Measurements from ENCODE around the gene TOMT. TPM values are rescaled to one million over a fixed set of nuclear protein-coding genes. Genes with fewer than 3 reads are reported as not detected.

The TOMT gene
- polyA plus RNA-seq, 1 donor from 2014 or later, result 0.76 TPM

GRCh38 chr11:72102946-72103753 lies 2.6 kb upstream of the TOMT start, which contains the start of gene LAMTOR1:
Gene LAMTOR1 (minus strand): TSS chr11:72103297. CDS start chr11:72103224, 73 bp downstream.
- H2AFZ ChIP-seq (ENCODE audit: low read depth, low read length), result peak within 1 kb of the TSS; percentile 95
- H3F3A ChIP-seq (ENCODE audit: insufficient read depth, low read length, poor library complexity, severe bottlenecking), result no peaks in the 10 kb centered on the region
- H4K20me1 ChIP-seq (ENCODE audit: insufficient read depth), result no peaks in the 10 kb centered on the region
- H3K9ac ChIP-seq (ENCODE audit: low read length), result peak within 1 kb of the TSS; percentile 90
- peak within 1 kb of the TSS; percentile 90 for H3K27ac ChIP-seq (ENCODE audit: low read length)
- H3K27me3 ChIP-seq (ENCODE audit: insufficient read depth, low read depth, low read length), result no peaks in the 10 kb centered on the region
- H3K36me3 ChIP-seq (ENCODE audit: insufficient read depth, low read length), result no peaks in the 10 kb centered on the region
- peaks cover 20% of the 10 kb centered on the region for H3K79me2 ChIP-seq (replicated peaks; ENCODE audit: insufficient read depth, low read length)
- H3K9me3 ChIP-seq (ENCODE audit: low read length), result no peaks in the 10 kb centered on the region
- no peaks in the 10 kb centered on the region for H3K9me2 ChIP-seq (ENCODE audit: insufficient read depth, low read length)
- H3K4me2 ChIP-seq (ENCODE audit: low read length), result peak within 1 kb of the TSS; percentile 71
- TF ChIP-seq MXI1 (conservative IDR thresholded peaks at IDR 0.05; ENCODE audit: poor library complexity, severe bottlenecking), result peak; percentile 69
- TF ChIP-seq RAD21 (conservative IDR thresholded peaks at IDR 0.05), result no peak
- peak; percentile 49 for TF ChIP-seq REST (IDR thresholded peaks at IDR 0.05; ENCODE audit: borderline replicate concordance)
- no peak for TF ChIP-seq EP300 (conservative IDR thresholded peaks at IDR 0.05; ENCODE audit: poor library complexity, severe bottlenecking)
- no peak for TF ChIP-seq SMC3 (conservative IDR thresholded peaks at IDR 0.05; ENCODE audit: poor library complexity)
- TF ChIP-seq POLR2AphosphoS5 (IDR thresholded peaks at IDR 0.05), result peak; percentile 85
- peak; percentile 66 for TF ChIP-seq CTCF (IDR thresholded peaks at IDR 0.05; ENCODE audit: poor library complexity, severe bottlenecking)
- TF ChIP-seq TAF1 (IDR thresholded peaks at IDR 0.05; ENCODE audit: low read depth), result no peak
- no peak for TF ChIP-seq EZH2 (IDR thresholded peaks at IDR 0.05; ENCODE audit: borderline replicate concordance, insufficient read depth, low read length, poor library complexity, severe bottlenecking)
- H3K4me3 ChIP-seq (ENCODE audit: low read length), result peak within 1 kb of the TSS; percentile 73

GRCh38 chr11:72103754-72104167 lies 2.0 kb upstream of the TOMT start:
- peak overlapping the region; percentile 42 for H3K4me2 ChIP-seq (ENCODE audit: low read length)
- no peaks in the 10 kb centered on the region for H3K36me3 ChIP-seq (ENCODE audit: insufficient read depth, low read length)
- peak overlapping the region; percentile 90 for H3K27ac ChIP-seq (ENCODE audit: low read length)
- H3F3A ChIP-seq (ENCODE audit: insufficient read depth, low read length, poor library complexity, severe bottlenecking), result no peaks in the 10 kb centered on the region
- peak overlapping the region; percentile 73 for H3K4me3 ChIP-seq (ENCODE audit: low read length)
- no peaks in the 10 kb centered on the region for H3K27me3 ChIP-seq (ENCODE audit: insufficient read depth, low read depth, low read length)
- no peaks in the 10 kb centered on the region for H3K9me3 ChIP-seq (ENCODE audit: low read length)
- peaks cover 20% of the 10 kb centered on the region for H3K79me2 ChIP-seq (replicated peaks; ENCODE audit: insufficient read depth, low read length)
- peak overlapping the region; percentile 95 for H2AFZ ChIP-seq (ENCODE audit: low read depth, low read length)
- no peaks in the 10 kb centered on the region for H4K20me1 ChIP-seq (ENCODE audit: insufficient read depth)
- H3K9me2 ChIP-seq (ENCODE audit: insufficient read depth, low read length), result no peaks in the 10 kb centered on the region
- no peak for TF ChIP-seq EZH2 (IDR thresholded peaks at IDR 0.05; ENCODE audit: borderline replicate concordance, insufficient read depth, low read length, poor library complexity, severe bottlenecking)
- peak; percentile 39 for TF ChIP-seq CTCF (IDR thresholded peaks at IDR 0.05; ENCODE audit: poor library complexity, severe bottlenecking)
- peak overlapping the region; percentile 69 for H3K9ac ChIP-seq (ENCODE audit: low read length)

Data from neural cell (in vitro differentiated cells).